Measurements from ENCODE around the gene SCLY. TPM values are rescaled to one million over a fixed set of nuclear protein-coding genes. Genes with fewer than 3 reads are reported as not detected.
"Not testable (repeated sequence)": the region's sequence is repeated elsewhere in the genome, so short reads cannot be mapped to it uniquely, and the experiment has no call there.

SCLY gene
- total and polyA plus RNA-seq, 8 donors: 5.4 to 12.8 (median 11.4) TPM

DNA sequence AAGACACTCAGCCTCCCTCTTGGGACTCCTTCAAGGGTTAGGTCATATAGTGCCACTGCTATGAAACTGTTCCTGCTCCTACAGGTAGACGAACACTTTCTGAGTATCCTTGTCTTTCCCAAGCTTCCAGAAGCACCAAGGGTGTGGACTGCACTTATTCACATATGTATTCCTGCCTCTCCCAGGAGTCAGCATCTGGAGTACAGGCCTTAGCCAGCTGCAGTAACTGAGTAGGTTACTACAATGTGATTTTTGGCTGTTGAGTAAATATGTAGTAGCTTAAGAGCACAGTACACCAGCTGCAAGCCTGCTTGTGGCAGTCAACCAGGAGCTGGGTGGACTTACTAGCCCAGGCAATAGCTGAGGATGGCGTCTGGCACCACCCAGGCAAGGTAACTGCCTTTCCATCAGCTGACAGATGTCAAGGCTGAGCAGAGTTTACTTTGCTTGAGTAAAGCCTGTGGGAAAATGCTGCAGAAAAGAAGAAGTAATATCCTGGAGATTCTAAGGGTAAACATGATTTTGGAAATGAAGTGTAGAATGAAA, 14.0 kb upstream of the SCLY start:
- no peak overlapping the region for H3K4me3 ChIP-seq
- intact Hi-C loops (cut with DNase I; ENCODE audit: low total_unique reads): no loop called here

GRCh38 chr2:238053191-238053776, 7.5 kb upstream of the SCLY start:
- WGBS, 5 donors: 67 to 85% (median 84%) methylated on average over 2 of the region's 2 CpGs

More for the DNA sequence above, 14.0 kb upstream of the SCLY start:
- Histone ChIP-seq H3K36me3 (peaks cover 0 to 49% (median 39%) of the 10 kb centered on the region in 4 donors), H3K27me3 (no peaks in the 10 kb centered on the region), H3K9me3 (peaks cover 0 to 8% (median 6%) of the 10 kb centered on the region in 4 donors), H3K27ac (no peak overlapping the region), H3K4me1 (no peaks in the 10 kb centered on the region)
- no peak for TF ChIP-seq CTCF (IDR thresholded peaks at IDR 0.05)
- no peak for TF ChIP-seq EP300 (IDR thresholded peaks at IDR 0.05)
- TF ChIP-seq POLR2AphosphoS5 (IDR thresholded peaks at IDR 0.05): no peak
- TF ChIP-seq POLR2A (IDR thresholded peaks at IDR 0.05): no peak
- DNase-seq: no peak
- 86 to 97% (median 88%) methylated on average over 2 of the region's 2 CpGs for WGBS, 5 donors

DNA sequence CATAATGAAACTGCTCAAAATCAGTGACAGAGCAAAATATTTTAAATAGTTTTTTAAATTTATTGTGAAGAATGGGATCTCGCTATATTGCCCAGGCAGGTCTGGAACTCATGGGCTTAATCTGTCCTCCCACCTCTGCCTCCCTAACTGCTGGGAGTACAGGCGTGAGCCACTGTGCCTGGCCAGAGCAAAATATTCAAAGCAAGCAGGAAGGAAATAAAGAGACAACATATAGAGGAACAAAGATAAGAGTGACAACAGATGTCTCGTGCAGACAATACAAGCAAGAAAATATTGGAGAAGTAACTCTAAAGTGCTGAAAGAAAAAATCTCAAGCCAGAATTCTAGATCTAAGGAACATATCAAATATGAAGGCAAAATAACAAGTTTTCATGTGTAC, 5.0 kb upstream of the SCLY start:
- 62 to 71% (median 68%) methylated on average over 3 of the region's 3 CpGs for WGBS, 5 donors
- Histone ChIP-seq H3K9me3 (no peaks in the 10 kb centered on the region), H3K27me3 (peaks cover 0 to 16% (median 0%) of the 10 kb centered on the region in 3 donors), H3K36me3 (no peaks in the 10 kb centered on the region), H3K4me1 (peaks cover 8 to 10% (median 9%) of the 10 kb centered on the region in 4 donors), H3K27ac (no peak overlapping the region), H3K4me3 (no peak overlapping the region)
- intact Hi-C loops (cut with DNase I; ENCODE audit: low total_unique reads): no loop called here
- no peak for TF ChIP-seq EP300 (IDR thresholded peaks at IDR 0.05)
- TF ChIP-seq POLR2A (IDR thresholded peaks at IDR 0.05): no peak
- no peak for TF ChIP-seq CTCF (IDR thresholded peaks at IDR 0.05)
- TF ChIP-seq POLR2AphosphoS5 (IDR thresholded peaks at IDR 0.05): no peak
- no peak for DNase-seq

More at GRCh38 chr2:238053191-238053776, 7.5 kb upstream of the SCLY start:
- Histone ChIP-seq H3K4me1 (no peaks in the 10 kb centered on the region), H3K27ac (no peak overlapping the region), H3K27me3 (peaks cover 0 to 16% (median 0%) of the 10 kb centered on the region in 3 donors), H3K36me3 (no peaks in the 10 kb centered on the region), H3K9me3 (peaks cover 0 to 4% (median 2%) of the 10 kb centered on the region in 4 donors), H3K4me3 (no peak overlapping the region)
- no peak for DNase-seq
- no peak for TF ChIP-seq EP300 (IDR thresholded peaks at IDR 0.05)
- no peak for TF ChIP-seq CTCF (IDR thresholded peaks at IDR 0.05)
- intact Hi-C loops (cut with DNase I; ENCODE audit: low total_unique reads): no loop called here

- Histone ChIP-seq H3K27me3 (peaks cover 0 to 16% (median 0%) of the 10 kb centered on the region in 3 donors), H3K4me1 (peaks cover 10 to 22% (median 16%) of the 10 kb centered on the region in 4 donors)
- H3K36me3 ChIP-seq; H3K9me3 ChIP-seq; H3K27ac ChIP-seq; DNase-seq; intact Hi-C loops (cut with DNase I; ENCODE audit: low total_unique reads); H3K4me3 ChIP-seq: not testable (repeated sequence)
- WGBS, 5 donors: 88 to 93% (median 92%) methylated on average over 29 to 43 of the region's 44 CpGs
Observed at GRCh38 chr2:238057696-238058575, 2.9 kb upstream of the SCLY start.
